HUDEP-2 (cell line): ENCODE results near the gene GAL3ST1.
"Not testable (repeated sequence)": the region's sequence is repeated elsewhere in the genome, so short reads cannot be mapped to it uniquely, and the experiment has no call there.

Source experiments
- DNase-seq, 76 experiments: peaks; one replicate each; lab custom pipeline; 2025; ENCODE audit not compliant: unreplicated experiment in 76 of 76; lab: John Stamatoyannopoulos, UW

Gene GAL3ST1

GRCh38 chr22:30598986-30599385 lies 24.5 kb upstream of the GAL3ST1 start:
- no peak for DNase-seq

- no peak for DNase-seq
These were observed 22.4 kb upstream of the GAL3ST1 start for GRCh38 chr22:30596886-30597285.

- DNase-seq: no peak
These were observed 21.7 kb upstream of the GAL3ST1 start for GRCh38 chr22:30596199-30596598.

GRCh38 chr22:30592360-30592713 lies 17.9 kb upstream of the GAL3ST1 start:
- not testable (repeated sequence) for DNase-seq

GRCh38 chr22:30591588-30592359 lies 17.3 kb upstream of the GAL3ST1 start, which contains the start of gene PES1:
Gene PES1 (minus strand): TSS chr22:30591910. CDS start chr22:30591833, 77 bp downstream.
- DNase-seq: peak in 75 of 76 experiments; percentile 19 to 97 (median 92)

GRCh38 chr22:30591191-30591587 lies 16.7 kb upstream of the GAL3ST1 start:
- peak in 8 of 76 experiments; percentile 10 to 32 (median 24) for DNase-seq

- no peak for DNase-seq
These were observed 11.9 kb upstream of the GAL3ST1 start for GRCh38 chr22:30586414-30586813.

GRCh38 chr22:30584441-30584840 lies 10.0 kb upstream of the GAL3ST1 start:
- DNase-seq: no peak

- DNase-seq: no peak
These were observed 8.5 kb upstream of the GAL3ST1 start for GRCh38 chr22:30582788-30583545.

GRCh38 chr22:30582051-30582450 lies 7.6 kb upstream of the GAL3ST1 start:
- DNase-seq: no peak

- no peak for DNase-seq
These were observed 6.4 kb upstream of the GAL3ST1 start for GRCh38 chr22:30580896-30581295.

- DNase-seq: no peak
These were observed 4.0 kb upstream of the GAL3ST1 start for GRCh38 chr22:30578481-30578880.

GRCh38 chr22:30575859-30576258 lies 1.4 kb upstream of the GAL3ST1 start:
- no peak for DNase-seq

- no peak for DNase-seq
These were observed 669 bp upstream of the GAL3ST1 start for GRCh38 chr22:30574997-30575671.

- DNase-seq: no peak
These were observed 821 bp downstream of the GAL3ST1 start for GRCh38 chr22:30573594-30574094.

GRCh38 chr22:30572840-30573593 lies 1.4 kb downstream of the GAL3ST1 start:
- no peak for DNase-seq

- DNase-seq: no peak
These were observed 2.3 kb downstream of the GAL3ST1 start for GRCh38 chr22:30572210-30572609.

GRCh38 chr22:30569674-30570202 lies 4.7 kb downstream of the GAL3ST1 start:
- DNase-seq: no peak

GRCh38 chr22:30568137-30568805 lies 6.2 kb downstream of the GAL3ST1 start:
- no peak for DNase-seq

- not testable (repeated sequence) for DNase-seq
These were observed 7.2 kb downstream of the GAL3ST1 start for GRCh38 chr22:30567277-30567676.
